Hepatocyte (in vitro differentiated cells): ENCODE results near the gene MYL11.

Experiments used
- EZH2 ChIP-seq: fragments of 200-600 bp; sonication (generic); IDR thresholded peaks from 2 replicates; pipeline ENCODE4 v1.6.1; 2016; ENCODE audit warnings: antibody characterized with exemption, mild to moderate bottlenecking, borderline replicate concordance
- EZH2phosphoT487 ChIP-seq: fragments of 200-600 bp; sonication (generic); IDR thresholded peaks from one replicate; pipeline ENCODE4 v1.6.1; 2018; ENCODE audit warnings: antibody characterized with exemption, mild to moderate bottlenecking, low read depth, moderate library complexity; ENCODE audit not compliant: unreplicated experiment, severe bottlenecking
- TF ChIP-seq, protein P1 (sequence below): fragments of 200-600 bp; sonication (generic); IDR thresholded peaks from 2 replicates; pipeline ENCODE4 v1.5.1; 2016; ENCODE audit warnings: antibody characterized with exemption, mild to moderate bottlenecking; ENCODE audit not compliant: poor library complexity

DNA sequence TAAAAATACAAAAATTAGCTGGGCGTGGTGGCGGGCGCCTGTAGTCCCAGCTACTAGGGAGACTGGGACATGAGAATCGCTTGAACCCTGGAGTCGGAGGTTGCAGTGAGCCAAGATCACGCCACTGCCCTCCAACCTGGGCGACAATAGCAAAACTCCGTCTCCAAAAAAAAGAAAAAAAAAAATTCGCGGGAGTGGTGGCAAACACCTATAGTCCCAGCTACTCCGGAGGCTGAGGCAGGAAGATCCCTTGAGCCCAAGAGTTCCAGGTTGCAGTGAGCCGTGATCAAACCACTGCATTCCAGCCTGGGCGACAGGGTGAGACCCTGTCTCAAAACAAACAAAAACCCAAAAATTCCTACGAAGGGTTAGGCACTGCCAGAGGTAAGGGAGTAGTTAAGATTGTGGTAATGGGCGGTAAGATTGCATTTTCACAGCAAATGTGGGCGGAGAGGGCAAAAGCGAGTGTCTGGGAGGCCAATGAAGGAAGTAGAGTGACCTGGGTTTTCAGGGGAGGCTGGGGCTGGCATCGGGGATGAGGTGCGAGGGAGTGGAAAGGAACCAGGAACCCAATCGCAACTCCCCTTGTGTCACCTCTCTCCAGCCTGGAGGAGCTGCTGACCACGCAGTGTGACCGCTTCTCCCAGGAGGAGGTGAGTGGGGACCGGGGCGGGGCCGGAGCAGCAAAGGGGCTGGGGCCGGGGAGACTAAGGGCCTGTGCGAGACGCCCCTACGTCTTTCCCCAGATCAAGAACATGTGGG lies 2.6 kb downstream of the MYL11 start:
- TF ChIP-seq EZH2: no peak
- TF ChIP-seq, protein P1, sequence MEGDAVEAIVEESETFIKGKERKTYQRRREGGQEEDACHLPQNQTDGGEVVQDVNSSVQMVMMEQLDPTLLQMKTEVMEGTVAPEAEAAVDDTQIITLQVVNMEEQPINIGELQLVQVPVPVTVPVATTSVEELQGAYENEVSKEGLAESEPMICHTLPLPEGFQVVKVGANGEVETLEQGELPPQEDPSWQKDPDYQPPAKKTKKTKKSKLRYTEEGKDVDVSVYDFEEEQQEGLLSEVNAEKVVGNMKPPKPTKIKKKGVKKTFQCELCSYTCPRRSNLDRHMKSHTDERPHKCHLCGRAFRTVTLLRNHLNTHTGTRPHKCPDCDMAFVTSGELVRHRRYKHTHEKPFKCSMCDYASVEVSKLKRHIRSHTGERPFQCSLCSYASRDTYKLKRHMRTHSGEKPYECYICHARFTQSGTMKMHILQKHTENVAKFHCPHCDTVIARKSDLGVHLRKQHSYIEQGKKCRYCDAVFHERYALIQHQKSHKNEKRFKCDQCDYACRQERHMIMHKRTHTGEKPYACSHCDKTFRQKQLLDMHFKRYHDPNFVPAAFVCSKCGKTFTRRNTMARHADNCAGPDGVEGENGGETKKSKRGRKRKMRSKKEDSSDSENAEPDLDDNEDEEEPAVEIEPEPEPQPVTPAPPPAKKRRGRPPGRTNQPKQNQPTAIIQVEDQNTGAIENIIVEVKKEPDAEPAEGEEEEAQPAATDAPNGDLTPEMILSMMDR: no peak
- no peak for TF ChIP-seq EZH2phosphoT487
